ENCODE data around the gene LMNB1.
"Not testable (repeated sequence)": the region's sequence is repeated elsewhere in the genome, so short reads cannot be mapped to it uniquely, and the experiment has no call there.

The LMNB1 gene

GRCh38 chr5:126778675-126779403, 1.9 kb downstream of the LMNB1 start:
- H3K4me3 ChIP-seq: peak overlapping the region; percentile 78
- TF ChIP-seq CTCF (IDR thresholded peaks at IDR 0.05): no peak
- DNase-seq (ENCODE audit: low spot score): no peak
- H3K27ac ChIP-seq: peak overlapping the region; percentile 84 to 88

GRCh38 chr5:126780165-126780827, 3.4 kb downstream of the LMNB1 start:
- TF ChIP-seq CTCF (IDR thresholded peaks at IDR 0.05): peak; percentile 30
- Histone ChIP-seq H3K4me3 (no peak overlapping the region), H3K27ac (no peak overlapping the region)
- DNase-seq (ENCODE audit: low spot score): no peak

- not testable (repeated sequence) for H3K4me3 ChIP-seq
Observed at GRCh38 chr5:126788409-126788808, 11.5 kb downstream of the LMNB1 start.

GRCh38 chr5:126793097-126793496, 16.2 kb downstream of the LMNB1 start:
- no peak for TF ChIP-seq CTCF (IDR thresholded peaks at IDR 0.05)
- H3K27ac ChIP-seq: no peak overlapping the region
- no peak overlapping the region for H3K4me3 ChIP-seq
- no peak for DNase-seq (ENCODE audit: low spot score)

More at GRCh38 chr5:126788409-126788808, 11.5 kb downstream of the LMNB1 start:
- not testable (repeated sequence) for H3K27ac ChIP-seq; DNase-seq (ENCODE audit: low spot score)

- not testable (repeated sequence) for DNase-seq (ENCODE audit: low spot score); H3K27ac ChIP-seq; H3K4me3 ChIP-seq
Observed at GRCh38 chr5:126793648-126794047, 16.7 kb downstream of the LMNB1 start.

GRCh38 chr5:126794157-126794828, 17.4 kb downstream of the LMNB1 start:
- no peak for TF ChIP-seq CTCF (IDR thresholded peaks at IDR 0.05)
- no peak overlapping the region for H3K27ac ChIP-seq
- no peak overlapping the region for H3K4me3 ChIP-seq
- DNase-seq (ENCODE audit: low spot score): no peak

GRCh38 chr5:126799780-126800179, 22.8 kb downstream of the LMNB1 start:
- no peak overlapping the region for H3K4me3 ChIP-seq
- no peak overlapping the region for H3K27ac ChIP-seq
- no peak for TF ChIP-seq CTCF (IDR thresholded peaks at IDR 0.05)
- DNase-seq (ENCODE audit: low spot score): no peak

Data from coronary artery (tissue), 2 donors.